MCF 10A (cell line): ENCODE measurements around the gene TBX3. TPM values are rescaled to one million over a fixed set of nuclear protein-coding genes. Genes with fewer than 3 reads are reported as not detected.

ENCODE experiments used
- BruUV-seq: library from RNA; stranded (reverse); fragments of 400-500 nt; replicated peaks from 2 replicates; lab custom pipeline; 2021; lab: Mats Ljungman, UMichigan
- CTCF ChIA-PET: fragments of 300-600 bp; sonication (Branson Sonifier 250); formaldehyde crosslinking; extraction: SDS; loops from one replicate; lab custom pipeline; 2021; ENCODE audit warnings: antibody characterized with exemption, inconsistent platforms; lab: Yijun Ruan, JAX
- POLR2A ChIA-PET: fragments of 300-600, 350-650 bp; sonication (Branson Sonifier 250); formaldehyde crosslinking; extraction: SDS; loops from one replicate; lab custom pipeline; 2020; ENCODE audit warnings: antibody characterized with exemption, inconsistent platforms; lab: Yijun Ruan, JAX
- DNase-seq: peaks from one replicate; pipeline ENCODE4 v3.0.0-alpha.2; 2018; ENCODE audit not compliant: unreplicated experiment
- H3K27ac Mint-ChIP-seq: one replicate; pipeline ENCODE4 v1.8.0; 2022; ENCODE audit warnings: mild to moderate bottlenecking, low read depth, mixed read lengths; ENCODE audit not compliant: unreplicated experiment
- H3K27me3 Mint-ChIP-seq: one replicate; pipeline ENCODE4 v1.8.0; 2022; ENCODE audit warnings: mixed read lengths; ENCODE audit not compliant: insufficient read depth, unreplicated experiment
- H3K36me3 Mint-ChIP-seq: one replicate; pipeline ENCODE4 v1.8.0; 2022; ENCODE audit warnings: mild to moderate bottlenecking, moderate library complexity, mixed read lengths; ENCODE audit not compliant: insufficient read depth, unreplicated experiment
- H3K4me1 Mint-ChIP-seq: one replicate; pipeline ENCODE4 v1.8.0; 2022; ENCODE audit warnings: mixed read lengths; ENCODE audit not compliant: insufficient read depth, unreplicated experiment
- H3K4me3 Mint-ChIP-seq: one replicate; pipeline ENCODE4 v1.8.0; 2022; ENCODE audit warnings: mild to moderate bottlenecking, moderate library complexity, mixed read lengths; ENCODE audit not compliant: unreplicated experiment
- H3K9me3 Mint-ChIP-seq: one replicate; pipeline ENCODE4 v1.8.0; 2022; ENCODE audit warnings: mixed read lengths; ENCODE audit not compliant: unreplicated experiment
- CTCF ChIP-seq: fragments of 200-600 bp; IDR thresholded peaks from one replicate; pipeline ENCODE4 v1.8.0; 2022; ENCODE audit warnings: antibody characterized with exemption, mild to moderate bottlenecking; ENCODE audit not compliant: unreplicated experiment
- intact Hi-C: fragments of 100-400 bp; cut with micrococcal nuclease; formaldehyde crosslinking; loops from 2 replicates; pipeline ENCODE4 v1.14.1; 2022
- total RNA-seq: library from RNA; stranded (reverse); gene quantifications from 2 replicates; pipeline ENCODE4 v1.2.3, GENCODE V29; 2022

The TBX3 gene
- total RNA-seq, 1 experiment from 2014 or later, result 6.6 TPM

DNA sequence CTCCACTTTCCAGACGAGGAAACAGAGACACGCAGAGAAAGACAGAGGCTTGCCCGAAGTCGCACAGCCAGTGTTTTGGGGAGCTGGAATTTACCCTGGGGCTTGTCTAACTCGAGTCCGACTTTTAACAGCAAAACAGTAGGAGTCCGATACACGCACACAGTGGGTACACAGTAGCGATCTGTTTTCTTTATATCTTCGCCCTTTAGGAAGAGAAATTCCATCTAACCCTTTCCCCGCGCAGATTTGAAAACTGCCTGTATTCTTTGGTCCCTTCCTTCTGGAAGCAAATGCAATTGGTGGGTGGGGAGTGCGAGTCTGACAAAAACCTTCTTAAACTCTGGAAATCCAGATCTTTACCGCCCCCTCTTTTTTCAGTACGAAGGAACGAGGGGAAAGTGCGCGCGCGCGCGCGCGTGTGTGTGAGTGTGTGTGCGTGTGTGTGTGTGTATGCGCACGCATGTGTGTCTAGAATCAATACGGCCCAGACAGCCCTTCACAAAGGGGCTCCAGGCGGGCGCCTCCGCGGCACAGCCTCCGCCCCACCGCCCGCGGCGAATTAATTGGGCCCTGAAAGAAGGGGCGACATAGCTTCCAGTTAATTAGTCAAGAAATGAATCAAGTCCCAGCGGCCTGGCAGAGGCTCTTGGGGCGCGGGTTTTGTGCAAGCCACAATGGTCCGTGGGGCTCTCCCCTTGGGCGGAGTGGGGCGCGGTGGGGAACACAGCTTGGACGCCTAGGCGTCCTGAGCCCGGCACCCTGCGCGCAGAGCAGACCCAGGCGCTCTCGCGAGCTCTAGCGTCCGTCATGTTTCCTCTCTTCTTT is 14.0 kb upstream of the TBX3 start:
- H3K36me3 Mint-ChIP-seq, result no peaks in the 10 kb centered on the region
- POLR2A ChIA-PET, result interaction anchor here (0.6 kb wide), 1 partner anchor 1230 kb away, joined by 4 read pairs; no protein-coding TSS in a partner anchor
- H3K27ac Mint-ChIP-seq, result no peak overlapping the region
- H3K4me1 Mint-ChIP-seq, result no peaks in the 10 kb centered on the region
- no peak overlapping the region for H3K4me3 Mint-ChIP-seq
- intact Hi-C loops, result no loop called here
- H3K27me3 Mint-ChIP-seq, result peaks cover 74% of the 10 kb centered on the region
- DNase-seq, result no peak
- BruUV-seq, result no TSS peak
- CTCF ChIA-PET, result interaction anchor here (0.7 kb wide), 1 partner anchor 93 kb away, joined by 3 read pairs; no protein-coding TSS in a partner anchor
- TF ChIP-seq CTCF, result no peak
- H3K9me3 Mint-ChIP-seq, result no peaks in the 10 kb centered on the region

DNA sequence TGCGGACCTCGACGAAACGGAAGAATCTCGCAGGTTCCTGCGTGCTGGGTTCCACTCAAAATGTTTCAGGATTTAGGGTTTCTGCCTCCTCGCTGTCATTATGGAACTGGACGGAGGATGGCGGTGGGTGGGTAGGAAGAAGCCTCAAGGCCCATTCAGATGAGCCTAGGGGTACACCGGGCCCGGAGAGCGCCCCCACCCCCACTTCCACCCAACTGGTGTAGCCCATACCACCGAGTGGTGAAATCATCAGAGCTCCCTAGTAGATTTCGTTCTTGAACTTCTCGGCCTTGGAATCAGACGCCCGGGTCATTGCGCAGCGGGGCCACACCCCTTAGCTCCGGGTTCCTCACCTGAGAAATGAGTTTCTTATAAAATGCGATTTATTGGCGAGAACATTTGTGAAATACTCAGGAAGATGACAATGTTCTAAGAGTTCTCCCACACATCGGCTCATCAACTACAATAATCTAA is 13.3 kb upstream of the TBX3 start:
- CTCF ChIA-PET, result interaction anchor here (0.7 kb wide), 3 partner anchors 93 to 760 kb away, joined by 3 to 4 read pairs (median 3); no protein-coding TSS in a partner anchor
- no peak for DNase-seq
- Mint-ChIP-seq H3K4me1 (no peaks in the 10 kb centered on the region), H3K36me3 (no peaks in the 10 kb centered on the region), H3K9me3 (no peaks in the 10 kb centered on the region), H3K27ac (no peak overlapping the region), H3K4me3 (no peak overlapping the region), H3K27me3 (peaks cover 68% of the 10 kb centered on the region)
- POLR2A ChIA-PET, result interaction anchor here (0.6 kb wide), 1 partner anchor 1231 kb away, joined by 4 read pairs; no protein-coding TSS in a partner anchor
- intact Hi-C loops, result no loop called here
- no peak for TF ChIP-seq CTCF
- no TSS peak for BruUV-seq

DNA sequence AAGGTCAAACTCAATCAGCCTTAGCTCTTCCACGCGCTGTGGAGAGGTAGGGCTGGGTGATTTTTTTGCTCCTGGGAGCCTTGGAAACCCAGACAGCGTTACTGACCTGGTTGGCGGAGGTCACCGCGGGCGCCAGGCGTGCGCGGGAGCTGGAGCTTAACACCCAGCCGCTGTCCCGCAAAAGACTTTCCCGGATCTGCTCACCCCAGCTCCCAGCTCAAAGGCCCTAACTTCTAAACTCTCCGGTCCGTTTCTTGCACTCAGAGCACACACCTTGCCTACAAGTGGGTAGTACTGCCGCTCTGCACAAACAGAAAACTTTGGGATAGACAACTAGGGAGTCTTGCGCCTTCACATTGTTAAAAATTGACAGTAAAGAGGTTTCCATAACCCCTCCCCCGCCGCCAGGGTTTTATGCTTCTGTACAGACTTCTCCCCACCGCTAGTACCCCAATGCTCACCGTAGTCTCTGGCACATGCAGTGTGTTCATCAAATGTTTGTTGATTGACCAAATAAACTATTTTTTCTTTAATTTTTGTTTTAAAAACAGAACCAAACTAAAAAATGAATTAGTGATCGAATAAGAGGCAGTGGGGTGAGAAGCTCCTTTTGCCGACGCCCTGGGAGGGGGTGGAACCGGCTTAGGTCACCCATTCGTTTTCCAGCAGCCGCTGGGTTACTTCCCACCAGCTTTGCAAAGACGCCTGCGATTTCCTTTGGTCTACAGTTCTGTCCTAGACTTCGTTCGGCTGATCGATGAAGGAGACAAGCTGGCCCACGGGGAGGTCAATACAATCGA is 12.7 kb upstream of the TBX3 start:
- no peak for DNase-seq
- H3K4me3 Mint-ChIP-seq, result no peak overlapping the region
- H3K36me3 Mint-ChIP-seq, result no peaks in the 10 kb centered on the region
- ChIA-PET POLR2A (interaction anchor here (1.9 kb wide), 1 partner anchor 12 kb away, joined by 7 read pairs; the partner anchor contains the start of gene TBX3), CTCF (interaction anchor here (0.7 to 0.8 kb wide), 4 partner anchors 92 to 760 kb away, joined by 3 to 4 read pairs (median 4); no protein-coding TSS in a partner anchor)
- no peaks in the 10 kb centered on the region for H3K9me3 Mint-ChIP-seq
- intact Hi-C loops, result no loop called here
- H3K4me1 Mint-ChIP-seq, result no peaks in the 10 kb centered on the region
- BruUV-seq, result no TSS peak
- no peak overlapping the region for H3K27ac Mint-ChIP-seq
- no peak for TF ChIP-seq CTCF
- H3K27me3 Mint-ChIP-seq, result peaks cover 61% of the 10 kb centered on the region

GRCh38 chr12:114695305-114695592 is 11.3 kb upstream of the TBX3 start:
- ChIA-PET CTCF (no interaction called here), POLR2A (interaction anchor here (0.6 to 1.9 kb wide), 3 partner anchors 11 to 687 kb away, joined by 3 to 7 read pairs (median 4); partner anchors contain the start of gene TBX3)
- intact Hi-C loops, result no loop called here
- H3K9me3 Mint-ChIP-seq, result no peaks in the 10 kb centered on the region
- no peak for TF ChIP-seq CTCF
- BruUV-seq, result no TSS peak
- no peak for DNase-seq
- H3K27me3 Mint-ChIP-seq, result peaks cover 57% of the 10 kb centered on the region
- H3K4me3 Mint-ChIP-seq, result no peak overlapping the region
- H3K27ac Mint-ChIP-seq, result no peak overlapping the region
- no peaks in the 10 kb centered on the region for H3K36me3 Mint-ChIP-seq
- no peaks in the 10 kb centered on the region for H3K4me1 Mint-ChIP-seq
